HepG2 (cell line): ENCODE measurements around the gene NDUFAF5. TPM values are rescaled to one million over a fixed set of nuclear protein-coding genes. Genes with fewer than 3 reads are reported as not detected.

ENCODE experiments used
- AGO1 ChIP-seq: fragments of 200-400 bp; formaldehyde crosslinking; IDR thresholded peaks from 2 replicates; pipeline ENCODE4 v1.6.1; 2017; ENCODE audit warnings: mild to moderate bottlenecking, low read depth, low read length, moderate library complexity; ENCODE audit not compliant: poor library complexity, severe bottlenecking
- HMG20B ChIP-seq: conservative IDR thresholded peaks from 2 replicates; pipeline ENCODE4 v1.6.1; 2016; ENCODE audit warnings: missing genetic modification reagents, missing compliant biosample characterization
- JARID2 ChIP-seq: sonication (generic); formaldehyde crosslinking; IDR thresholded peaks from 2 replicates; pipeline ENCODE4 v1.8.1; 2023; ENCODE audit warnings: missing genetic modification reagents, inconsistent platforms; ENCODE audit not compliant: insufficient replicate concordance
- JUNB ChIP-seq: sonication (generic); formaldehyde crosslinking; IDR thresholded peaks from 2 replicates; pipeline ENCODE4 v1.8.0; 2022; ENCODE audit warnings: missing genetic modification reagents, mild to moderate bottlenecking, borderline replicate concordance
- NFYC ChIP-seq: IDR thresholded peaks from 2 replicates; pipeline ENCODE4 v1.6.1; 2016; ENCODE audit warnings: missing genetic modification reagents, missing compliant biosample characterization
- NR3C1 ChIP-seq: sonication (generic); formaldehyde crosslinking; IDR thresholded peaks from 2 replicates; pipeline ENCODE4 v1.4.0; 2020; ENCODE audit warnings: missing genetic modification reagents
- PCBP2 ChIP-seq: fragments of 200-400 bp; formaldehyde crosslinking; optimal IDR thresholded peaks from 2 replicates; pipeline ENCODE3; 2018; ENCODE audit warnings: low read length, low read depth; ENCODE audit not compliant: poor library complexity, severe bottlenecking
- PLRG1 ChIP-seq: fragments of 450-650 bp; conservative IDR thresholded peaks from 2 replicates; pipeline ENCODE4 v1.6.1; 2016
- RAD21 ChIP-seq: fragments of 450-650 bp; formaldehyde crosslinking; IDR thresholded peaks from 2 replicates; pipeline ENCODE4 v1.5.0; 2020; ENCODE audit warnings: mild to moderate bottlenecking
- TARDBP ChIP-seq: sonication (generic); formaldehyde crosslinking; IDR thresholded peaks from 2 replicates; pipeline ENCODE4 v1.8.0; 2022; ENCODE audit warnings: mild to moderate bottlenecking, missing genetic modification reagents
- YEATS4 ChIP-seq: sonication (generic); formaldehyde crosslinking; IDR thresholded peaks from 2 replicates; pipeline ENCODE4 v1.4.0; 2020; ENCODE audit warnings: missing genetic modification reagents, borderline replicate concordance
- ZNF30 ChIP-seq: sonication (generic); formaldehyde crosslinking; IDR thresholded peaks from 2 replicates; pipeline ENCODE4 v1.5.0; 2020; ENCODE audit warnings: mild to moderate bottlenecking, missing genetic modification reagents
- ZNF451 ChIP-seq: sonication (generic); formaldehyde crosslinking; IDR thresholded peaks from 2 replicates; pipeline ENCODE4 v1.5.0; 2020; ENCODE audit warnings: mild to moderate bottlenecking, missing genetic modification reagents
- ZNF562 ChIP-seq: sonication (generic); formaldehyde crosslinking; IDR thresholded peaks from 2 replicates; pipeline ENCODE4 v1.8.0; 2022; ENCODE audit warnings: missing genetic modification reagents, borderline replicate concordance
- ZNF777 ChIP-seq: sonication (generic); formaldehyde crosslinking; IDR thresholded peaks from 2 replicates; pipeline ENCODE4 v1.4.0; 2020; ENCODE audit warnings: missing genetic modification reagents
- ZNF850 ChIP-seq: sonication (generic); formaldehyde crosslinking; conservative IDR thresholded peaks from 2 replicates; pipeline ENCODE4 v1.9.0; 2021; ENCODE audit warnings: mild to moderate bottlenecking, missing genetic modification reagents
- polyA plus RNA-seq, 8 experiments: library from polyadenylated mRNA; depleted of rRNA in 3 of 8; stranded (reverse) in 7 of 8; unstranded in 1 of 8; fragments of >200 nt; fragmentation: Illumina TruSeq in 4 of 8; extraction: Trizol in 4 of 8; gene quantifications; 2 replicates each; pipeline versions ENCODE4 v1.2.1 to v1.2.3, GENCODE V29; 2011 to 2016; ENCODE audit warnings: low read depth in 4 of 8, missing spikeins in 1 of 8, mixed read lengths in 1 of 8; ENCODE audit not compliant: insufficient read depth in 1 of 8
- total RNA-seq, 5 experiments: library from RNA; depleted of rRNA; stranded (reverse); fragments of >200 nt; fragmentation: Illumina TruSeq; extraction: Trizol; gene quantifications; 2 replicates each; pipeline ENCODE4 v1.2.3, GENCODE V29; 2016; ENCODE audit warnings: low read depth in 1 of 5
- TF ChIP-seq, protein P1 (sequence below): sonication (generic); formaldehyde crosslinking; IDR thresholded peaks from 2 replicates; pipeline ENCODE4 v1.4.0; 2020; ENCODE audit warnings: missing genetic modification reagents
- TF ChIP-seq, protein P2 (sequence below): sonication (generic); formaldehyde crosslinking; IDR thresholded peaks from 2 replicates; pipeline ENCODE4 v1.5.0; 2020; ENCODE audit warnings: missing genetic modification reagents
- TF ChIP-seq, protein P3 (sequence below): sonication (generic); formaldehyde crosslinking; IDR thresholded peaks from 2 replicates; pipeline ENCODE4 v1.4.0; 2020; ENCODE audit warnings: mild to moderate bottlenecking, missing genetic modification reagents

NDUFAF5 gene
- total and polyA plus RNA-seq, 2 of the 13 experiments (the other 11 are each of a cell fraction or from before 2014, with no cell fraction given), result 23.1 to 66.7 TPM

DNA sequence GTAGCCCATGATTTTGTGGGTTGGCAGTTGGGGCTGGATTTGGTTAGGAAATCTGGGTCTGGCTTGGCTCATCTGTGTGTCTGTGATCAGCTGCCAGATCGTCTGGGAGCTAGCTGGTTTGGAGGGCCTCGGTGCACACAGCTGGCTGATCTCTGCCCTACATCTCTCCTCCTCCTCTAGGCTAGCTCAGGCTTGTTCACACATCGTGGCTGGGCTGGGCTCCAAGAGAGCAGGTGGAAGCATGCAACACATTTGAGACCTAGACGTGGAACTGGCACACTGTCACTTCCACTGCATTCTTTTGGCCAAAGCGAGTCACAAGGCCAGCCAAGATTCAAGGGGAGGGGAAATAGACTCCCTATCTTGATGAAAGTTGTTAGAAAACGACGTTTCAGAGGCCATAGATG lies 15.9 kb downstream of the NDUFAF5 start (continued):
- TF ChIP-seq ZNF777 (CRISPR knock-in tag) (0 out of 2 replicates have a peak, but pooled peaks have one; percentile 30), ZNF850 (CRISPR knock-in tag) (no peak), YEATS4 (CRISPR knock-in tag) (peak; percentile 48; the same call in 1 of the 2 replicates), NR3C1 (CRISPR knock-in tag) (no peak), ZNF562 (CRISPR knock-in tag) (no peak), TARDBP (peak; percentile 41; the same call in 1 of the 2 replicates), RAD21 (CRISPR knock-in tag) (no peak), JARID2 (no peak), ZNF30 (no peak), AGO1 (no peak), PCBP2 (no peak), ZNF451 (CRISPR knock-in tag) (0 out of 2 replicates have a peak, but pooled peaks have one; percentile 41), NFYC (CRISPR knock-in tag) (no peak), JUNB (CRISPR knock-in tag) (no peak), HMG20B (0 out of 2 replicates have a peak, but pooled peaks have one; percentile 54), PLRG1 (no peak)
- TF ChIP-seq, protein P1, sequence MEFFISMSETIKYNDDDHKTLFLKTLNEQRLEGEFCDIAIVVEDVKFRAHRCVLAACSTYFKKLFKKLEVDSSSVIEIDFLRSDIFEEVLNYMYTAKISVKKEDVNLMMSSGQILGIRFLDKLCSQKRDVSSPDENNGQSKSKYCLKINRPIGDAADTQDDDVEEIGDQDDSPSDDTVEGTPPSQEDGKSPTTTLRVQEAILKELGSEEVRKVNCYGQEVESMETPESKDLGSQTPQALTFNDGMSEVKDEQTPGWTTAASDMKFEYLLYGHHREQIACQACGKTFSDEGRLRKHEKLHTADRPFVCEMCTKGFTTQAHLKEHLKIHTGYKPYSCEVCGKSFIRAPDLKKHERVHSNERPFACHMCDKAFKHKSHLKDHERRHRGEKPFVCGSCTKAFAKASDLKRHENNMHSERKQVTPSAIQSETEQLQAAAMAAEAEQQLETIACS, result no peak
- TF ChIP-seq, protein P2, sequence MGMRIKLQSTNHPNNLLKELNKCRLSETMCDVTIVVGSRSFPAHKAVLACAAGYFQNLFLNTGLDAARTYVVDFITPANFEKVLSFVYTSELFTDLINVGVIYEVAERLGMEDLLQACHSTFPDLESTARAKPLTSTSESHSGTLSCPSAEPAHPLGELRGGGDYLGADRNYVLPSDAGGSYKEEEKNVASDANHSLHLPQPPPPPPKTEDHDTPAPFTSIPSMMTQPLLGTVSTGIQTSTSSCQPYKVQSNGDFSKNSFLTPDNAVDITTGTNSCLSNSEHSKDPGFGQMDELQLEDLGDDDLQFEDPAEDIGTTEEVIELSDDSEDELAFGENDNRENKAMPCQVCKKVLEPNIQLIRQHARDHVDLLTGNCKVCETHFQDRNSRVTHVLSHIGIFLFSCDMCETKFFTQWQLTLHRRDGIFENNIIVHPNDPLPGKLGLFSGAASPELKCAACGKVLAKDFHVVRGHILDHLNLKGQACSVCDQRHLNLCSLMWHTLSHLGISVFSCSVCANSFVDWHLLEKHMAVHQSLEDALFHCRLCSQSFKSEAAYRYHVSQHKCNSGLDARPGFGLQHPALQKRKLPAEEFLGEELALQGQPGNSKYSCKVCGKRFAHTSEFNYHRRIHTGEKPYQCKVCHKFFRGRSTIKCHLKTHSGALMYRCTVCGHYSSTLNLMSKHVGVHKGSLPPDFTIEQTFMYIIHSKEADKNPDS (CRISPR knock-in tag), result no peak
- TF ChIP-seq, protein P3, sequence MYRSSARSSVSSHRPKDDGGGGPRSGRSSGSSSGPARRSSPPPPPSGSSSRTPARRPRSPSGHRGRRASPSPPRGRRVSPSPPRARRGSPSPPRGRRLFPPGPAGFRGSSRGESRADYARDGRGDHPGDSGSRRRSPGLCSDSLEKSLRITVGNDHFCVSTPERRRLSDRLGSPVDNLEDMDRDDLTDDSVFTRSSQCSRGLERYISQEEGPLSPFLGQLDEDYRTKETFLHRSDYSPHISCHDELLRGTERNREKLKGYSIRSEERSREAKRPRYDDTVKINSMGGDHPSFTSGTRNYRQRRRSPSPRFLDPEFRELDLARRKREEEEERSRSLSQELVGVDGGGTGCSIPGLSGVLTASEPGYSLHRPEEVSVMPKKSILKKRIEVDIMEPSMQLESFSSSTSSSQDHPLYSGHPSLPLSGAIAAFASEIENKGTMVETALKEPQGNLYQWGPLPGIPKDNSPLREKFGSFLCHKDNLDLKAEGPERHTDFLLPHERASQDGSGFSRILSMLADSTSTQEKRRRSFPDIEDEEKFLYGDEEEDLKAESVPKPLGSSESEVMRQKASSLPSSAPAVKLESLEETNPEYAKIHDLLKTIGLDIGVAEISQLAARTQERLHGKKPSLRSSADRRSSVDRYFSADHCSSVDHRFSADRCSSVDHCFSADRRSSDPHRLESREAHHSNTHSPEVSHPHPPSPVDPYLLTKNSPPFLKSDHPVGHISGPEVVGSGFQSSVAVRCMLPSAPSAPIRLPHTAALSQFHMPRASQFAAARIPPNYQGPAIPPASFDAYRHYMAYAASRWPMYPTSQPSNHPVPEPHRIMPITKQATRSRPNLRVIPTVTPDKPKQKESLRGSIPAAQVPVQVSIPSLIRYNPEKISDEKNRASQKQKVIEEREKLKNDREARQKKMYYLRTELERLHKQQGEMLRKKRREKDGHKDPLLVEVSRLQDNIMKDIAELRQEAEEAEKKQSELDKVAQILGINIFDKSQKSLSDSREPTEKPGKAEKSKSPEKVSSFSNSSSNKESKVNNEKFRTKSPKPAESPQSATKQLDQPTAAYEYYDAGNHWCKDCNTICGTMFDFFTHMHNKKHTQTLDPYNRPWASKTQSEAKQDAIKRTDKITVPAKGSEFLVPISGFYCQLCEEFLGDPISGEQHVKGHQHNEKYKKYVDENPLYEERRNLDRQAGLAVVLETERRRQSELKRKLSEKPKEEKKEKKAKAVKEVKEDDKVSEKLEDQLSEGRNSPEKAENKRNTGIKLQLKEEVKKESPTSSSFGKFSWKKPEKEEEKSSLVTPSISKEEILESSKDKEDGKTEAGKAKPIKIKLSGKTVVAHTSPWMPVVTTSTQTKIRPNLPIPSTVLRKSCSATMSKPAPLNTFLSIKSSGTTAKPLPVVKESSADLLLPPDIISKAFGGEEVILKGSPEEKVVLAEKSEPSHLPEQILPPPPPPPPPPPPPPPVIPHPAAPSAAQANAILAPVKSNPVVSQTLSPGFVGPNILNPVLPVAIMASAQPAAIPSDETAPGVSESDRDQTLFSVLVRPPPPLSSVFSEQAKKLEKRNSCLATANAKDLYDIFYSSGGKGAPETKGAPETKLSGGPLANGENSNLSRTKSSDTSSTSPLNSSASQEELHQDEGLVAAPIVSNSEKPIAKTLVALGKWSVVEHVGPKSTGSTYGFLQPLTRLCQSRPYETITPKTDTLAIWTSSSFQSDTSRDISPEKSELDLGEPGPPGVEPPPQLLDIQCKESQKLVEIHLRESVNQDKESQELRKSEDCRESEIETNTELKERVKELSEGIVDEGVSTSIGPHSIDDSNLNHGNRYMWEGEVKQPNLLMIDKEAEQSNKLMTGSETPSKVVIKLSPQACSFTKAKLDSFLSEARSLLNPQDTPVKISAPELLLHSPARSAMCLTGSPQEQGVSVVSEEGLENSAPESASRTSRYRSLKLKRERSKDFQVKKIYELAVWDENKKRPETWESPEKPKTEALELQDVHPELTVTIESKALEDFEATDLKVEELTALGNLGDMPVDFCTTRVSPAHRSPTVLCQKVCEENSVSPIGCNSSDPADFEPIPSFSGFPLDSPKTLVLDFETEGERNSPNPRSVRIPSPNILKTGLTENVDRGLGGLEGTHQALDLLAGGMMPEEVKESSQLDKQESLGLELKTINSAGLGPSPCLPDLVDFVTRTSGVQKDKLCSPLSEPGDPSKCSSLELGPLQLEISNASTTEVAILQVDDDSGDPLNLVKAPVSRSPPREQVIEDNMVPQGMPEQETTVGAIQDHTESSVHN (CRISPR knock-in tag), result no peak
